ENCODE measurements around the gene SLC26A1. TPM values are rescaled to one million over a fixed set of nuclear protein-coding genes. Genes with fewer than 3 reads are reported as not detected.
A peak's percentile ranks its signal among the peaks of the same experiment; 100 is the strongest.

SLC26A1 gene
- total and polyA plus RNA-seq, 7 donors: 1.1 TPM; not detected in 6

DNA sequence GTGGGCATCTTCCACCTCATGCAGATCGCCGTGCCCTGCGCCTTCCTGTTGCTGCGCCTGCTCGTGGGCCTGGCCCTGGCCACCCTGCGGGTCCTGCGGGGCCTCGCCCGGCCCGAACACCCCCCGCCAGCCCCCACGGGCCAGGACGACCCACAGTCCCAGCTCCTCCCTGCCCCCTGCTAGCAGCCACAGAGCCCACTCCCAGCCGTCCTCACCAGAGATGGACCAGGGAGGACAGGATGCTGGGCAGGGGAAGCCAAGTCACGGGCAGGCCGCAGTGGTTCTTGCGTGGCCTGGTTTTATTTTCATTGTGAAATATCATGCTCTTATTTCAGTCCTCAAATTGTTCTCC lies 34.9 kb downstream of the SLC26A1 start:
- DNase-seq: peak; percentile 56
- Histone ChIP-seq H3K27ac (no peak overlapping the region), H3K9me3 (no peaks in the 10 kb centered on the region), H3K36me3 (peaks cover 0 to 62% (median 19%) of the 10 kb centered on the region in 4 donors), H3K4me1 (no peaks in the 10 kb centered on the region), H3K4me3 (no peak overlapping the region), H3K27me3 (no peaks in the 10 kb centered on the region)
- intact Hi-C loops (cut with DNase I): no loop called here
- WGBS, 2 donors: 90 to 95% methylated on average over 17 of the region's 17 CpGs
- TF ChIP-seq CTCF (IDR thresholded peaks at IDR 0.05) (no peak), POLR2AphosphoS5 (IDR thresholded peaks at IDR 0.05) (no peak), EP300 (IDR thresholded peaks at IDR 0.05) (no peak), POLR2A (IDR thresholded peaks at IDR 0.05) (no peak)

- 95% methylated on average over 45 of the region's 45 CpGs for WGBS, 2 donors
- peak; percentile 49 for DNase-seq
- intact Hi-C loops (cut with DNase I): no loop called here
- H3K4me1 ChIP-seq: no peaks in the 10 kb centered on the region
- no peaks in the 10 kb centered on the region for H3K27me3 ChIP-seq
- H3K9me3 ChIP-seq: no peaks in the 10 kb centered on the region
- H3K4me3 ChIP-seq: no peak overlapping the region
- TF ChIP-seq EP300 (IDR thresholded peaks at IDR 0.05) (no peak), POLR2AphosphoS5 (IDR thresholded peaks at IDR 0.05) (no peak), CTCF (IDR thresholded peaks at IDR 0.05) (no peak), POLR2A (IDR thresholded peaks at IDR 0.05) (no peak)
- H3K27ac ChIP-seq: no peak overlapping the region
- peaks cover 0 to 62% (median 22%) of the 10 kb centered on the region in 4 donors for H3K36me3 ChIP-seq
Observed at GRCh38 chr4:957581-958313, 35.5 kb downstream of the SLC26A1 start.

- TF ChIP-seq EP300 (IDR thresholded peaks at IDR 0.05) (no peak), POLR2A (IDR thresholded peaks at IDR 0.05) (no peak), CTCF (IDR thresholded peaks at IDR 0.05) (no peak), POLR2AphosphoS5 (IDR thresholded peaks at IDR 0.05) (no peak)
- H3K36me3 ChIP-seq: peaks cover 0 to 57% (median 20%) of the 10 kb centered on the region in 4 donors
- 80 to 82% methylated on average over 8 of the region's 8 CpGs for WGBS, 2 donors
- no peaks in the 10 kb centered on the region for H3K27me3 ChIP-seq
- no peak overlapping the region for H3K4me3 ChIP-seq
- intact Hi-C loops (cut with DNase I): no loop called here
- DNase-seq: peak; percentile 56
- no peak overlapping the region for H3K27ac ChIP-seq
- no peaks in the 10 kb centered on the region for H3K4me1 ChIP-seq
- H3K9me3 ChIP-seq: no peaks in the 10 kb centered on the region
Observed at GRCh38 chr4:957231-957580, 36.0 kb downstream of the SLC26A1 start.

DNA sequence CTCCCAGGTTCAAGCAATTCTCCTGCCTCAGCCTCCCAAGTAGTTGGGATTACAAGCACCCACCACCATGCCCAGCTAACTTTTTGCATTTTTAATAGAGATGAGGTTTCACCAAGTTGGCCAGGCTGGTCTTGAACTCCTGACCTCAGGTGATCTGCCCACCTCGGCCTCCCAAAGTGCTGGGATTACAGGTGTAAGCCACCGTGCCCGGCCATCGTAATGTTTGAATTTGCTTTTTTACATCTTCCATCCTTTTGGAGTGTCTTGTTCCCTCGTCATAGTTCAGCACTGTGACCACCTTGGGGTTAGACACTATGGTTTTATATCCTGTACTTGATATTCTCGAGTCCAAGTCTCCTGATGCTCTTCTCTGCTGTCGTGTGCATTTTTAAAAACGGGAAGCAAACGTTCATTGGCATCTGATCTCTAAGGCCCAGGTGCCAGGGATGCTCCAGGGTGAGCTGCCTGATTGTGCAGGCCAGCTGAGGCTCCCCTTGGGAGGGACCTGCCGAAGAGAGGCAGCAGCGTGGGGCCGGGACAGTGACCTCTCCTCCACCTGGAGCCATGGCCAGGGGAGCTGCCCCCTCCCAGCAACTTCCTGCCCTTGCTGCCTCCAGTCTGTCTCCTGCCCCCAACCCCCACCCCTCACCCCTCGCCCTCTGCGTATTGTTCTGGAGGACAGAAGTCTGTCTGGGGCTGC lies 36.5 kb downstream of the SLC26A1 start:
- H3K36me3 ChIP-seq: peaks cover 0 to 56% (median 17%) of the 10 kb centered on the region in 4 donors
- no peaks in the 10 kb centered on the region for H3K4me1 ChIP-seq
- WGBS, 2 donors: 81 to 90% methylated on average over 14 of the region's 14 CpGs
- no peaks in the 10 kb centered on the region for H3K27me3 ChIP-seq
- no peaks in the 10 kb centered on the region for H3K9me3 ChIP-seq
- intact Hi-C loops (cut with DNase I): no loop called here
- no peak overlapping the region for H3K27ac ChIP-seq
- peak; percentile 27 for DNase-seq
- TF ChIP-seq POLR2AphosphoS5 (IDR thresholded peaks at IDR 0.05) (no peak), CTCF (IDR thresholded peaks at IDR 0.05) (no peak), EP300 (IDR thresholded peaks at IDR 0.05) (no peak), POLR2A (IDR thresholded peaks at IDR 0.05) (no peak)
- H3K4me3 ChIP-seq: no peak overlapping the region
